ENCODE data around the gene UGGT1.

- TF ChIP-seq, protein P1, sequence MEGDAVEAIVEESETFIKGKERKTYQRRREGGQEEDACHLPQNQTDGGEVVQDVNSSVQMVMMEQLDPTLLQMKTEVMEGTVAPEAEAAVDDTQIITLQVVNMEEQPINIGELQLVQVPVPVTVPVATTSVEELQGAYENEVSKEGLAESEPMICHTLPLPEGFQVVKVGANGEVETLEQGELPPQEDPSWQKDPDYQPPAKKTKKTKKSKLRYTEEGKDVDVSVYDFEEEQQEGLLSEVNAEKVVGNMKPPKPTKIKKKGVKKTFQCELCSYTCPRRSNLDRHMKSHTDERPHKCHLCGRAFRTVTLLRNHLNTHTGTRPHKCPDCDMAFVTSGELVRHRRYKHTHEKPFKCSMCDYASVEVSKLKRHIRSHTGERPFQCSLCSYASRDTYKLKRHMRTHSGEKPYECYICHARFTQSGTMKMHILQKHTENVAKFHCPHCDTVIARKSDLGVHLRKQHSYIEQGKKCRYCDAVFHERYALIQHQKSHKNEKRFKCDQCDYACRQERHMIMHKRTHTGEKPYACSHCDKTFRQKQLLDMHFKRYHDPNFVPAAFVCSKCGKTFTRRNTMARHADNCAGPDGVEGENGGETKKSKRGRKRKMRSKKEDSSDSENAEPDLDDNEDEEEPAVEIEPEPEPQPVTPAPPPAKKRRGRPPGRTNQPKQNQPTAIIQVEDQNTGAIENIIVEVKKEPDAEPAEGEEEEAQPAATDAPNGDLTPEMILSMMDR (IDR thresholded peaks at IDR 0.05) = no peak
- TF ChIP-seq NPAS2 (CRISPR knock-in tag; IDR thresholded peaks at IDR 0.05; ENCODE audit: borderline replicate concordance) (no peak), REST (IDR thresholded peaks at IDR 0.05) (no peak), BHLHE40 (IDR thresholded peaks at IDR 0.05; ENCODE audit: low read depth, low read length) (no peak), MAFK (IDR thresholded peaks at IDR 0.05; ENCODE audit: partially characterized antibody) (no peak), NR3C1 (IDR thresholded peaks at IDR 0.05) (no peak), MAZ (IDR thresholded peaks at IDR 0.05; ENCODE audit: borderline replicate concordance, low read depth, low read length) (no peak), HDAC2 (IDR thresholded peaks at IDR 0.05) (no peak)
- TF ChIP-seq, protein P2, sequence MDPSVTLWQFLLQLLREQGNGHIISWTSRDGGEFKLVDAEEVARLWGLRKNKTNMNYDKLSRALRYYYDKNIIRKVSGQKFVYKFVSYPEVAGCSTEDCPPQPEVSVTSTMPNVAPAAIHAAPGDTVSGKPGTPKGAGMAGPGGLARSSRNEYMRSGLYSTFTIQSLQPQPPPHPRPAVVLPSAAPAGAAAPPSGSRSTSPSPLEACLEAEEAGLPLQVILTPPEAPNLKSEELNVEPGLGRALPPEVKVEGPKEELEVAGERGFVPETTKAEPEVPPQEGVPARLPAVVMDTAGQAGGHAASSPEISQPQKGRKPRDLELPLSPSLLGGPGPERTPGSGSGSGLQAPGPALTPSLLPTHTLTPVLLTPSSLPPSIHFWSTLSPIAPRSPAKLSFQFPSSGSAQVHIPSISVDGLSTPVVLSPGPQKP (IDR thresholded peaks at IDR 0.05; ENCODE audit: low read depth, low read length) = no peak
Observed at GRCh38 chr2:128092656-128093055, 1.7 kb downstream of the UGGT1 start.

All from A549 (cell line).